ELR (cell line): ENCODE results near the gene DIO1.
A peak's percentile ranks its signal among the peaks of the same experiment; 100 is the strongest.

ENCODE experiments used
- DNase-seq: peaks from one replicate; pipeline ENCODE4 v3.0.0-alpha.2; 2015; ENCODE audit warnings: low read depth

DIO1 gene

DNA sequence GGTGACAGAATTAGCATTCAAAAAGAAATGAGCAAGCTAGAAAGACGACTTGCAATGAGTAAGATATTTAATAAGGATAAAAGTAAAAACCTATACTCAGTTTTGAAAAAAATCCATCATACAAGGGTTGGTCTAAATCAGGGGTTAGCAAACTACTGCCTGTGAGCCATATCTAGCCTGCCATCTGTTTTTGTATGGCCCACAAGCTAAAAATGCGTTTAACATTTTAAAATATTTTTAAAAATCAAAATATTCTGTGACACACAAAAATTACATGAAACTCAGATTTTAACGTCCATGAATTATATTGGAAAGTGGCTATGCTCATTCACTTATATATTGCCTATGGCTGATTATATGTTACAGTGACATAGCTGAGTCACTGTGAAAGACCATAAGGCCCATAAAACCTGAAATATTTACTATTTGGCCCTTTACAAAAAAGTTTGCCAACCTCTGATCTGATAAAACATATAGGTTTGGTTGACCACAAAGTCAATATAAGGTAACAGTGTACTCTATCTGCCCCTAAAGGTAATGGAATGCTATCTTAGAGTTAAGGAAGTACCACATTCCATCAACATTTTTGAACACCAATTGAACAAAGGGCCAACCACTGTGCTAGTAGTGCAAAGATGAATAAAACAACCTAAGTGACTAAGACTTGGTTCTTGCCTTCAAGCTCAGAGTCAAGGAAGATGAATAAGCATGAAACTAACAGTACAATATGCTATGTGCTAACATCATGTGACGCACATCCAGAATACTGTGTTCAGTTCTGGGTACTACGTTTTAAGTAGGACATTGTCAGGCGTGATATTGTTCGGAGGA lies 48.4 kb downstream of the DIO1 start:
- peak; percentile 60 for DNase-seq

DNA sequence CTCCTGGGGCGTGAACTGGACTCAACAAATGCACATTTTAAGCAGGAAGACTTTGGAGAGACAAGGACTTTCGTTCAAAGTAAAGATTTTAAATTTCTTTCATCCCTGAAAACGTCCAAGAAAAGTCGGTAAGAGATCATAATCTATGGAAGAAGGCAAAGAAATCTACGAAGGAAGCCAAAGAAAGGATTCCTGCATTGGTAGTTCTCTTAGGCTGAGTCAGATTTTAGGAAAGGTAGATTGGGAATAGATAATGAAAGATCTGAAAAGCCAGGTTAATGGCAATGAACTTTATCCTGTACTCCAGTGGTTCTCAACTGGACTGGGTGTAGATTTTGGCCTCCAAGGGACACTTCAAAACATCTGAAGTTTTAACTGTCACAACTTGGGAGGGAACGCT lies 49.1 kb downstream of the DIO1 start:
- DNase-seq: no peak

DNA sequence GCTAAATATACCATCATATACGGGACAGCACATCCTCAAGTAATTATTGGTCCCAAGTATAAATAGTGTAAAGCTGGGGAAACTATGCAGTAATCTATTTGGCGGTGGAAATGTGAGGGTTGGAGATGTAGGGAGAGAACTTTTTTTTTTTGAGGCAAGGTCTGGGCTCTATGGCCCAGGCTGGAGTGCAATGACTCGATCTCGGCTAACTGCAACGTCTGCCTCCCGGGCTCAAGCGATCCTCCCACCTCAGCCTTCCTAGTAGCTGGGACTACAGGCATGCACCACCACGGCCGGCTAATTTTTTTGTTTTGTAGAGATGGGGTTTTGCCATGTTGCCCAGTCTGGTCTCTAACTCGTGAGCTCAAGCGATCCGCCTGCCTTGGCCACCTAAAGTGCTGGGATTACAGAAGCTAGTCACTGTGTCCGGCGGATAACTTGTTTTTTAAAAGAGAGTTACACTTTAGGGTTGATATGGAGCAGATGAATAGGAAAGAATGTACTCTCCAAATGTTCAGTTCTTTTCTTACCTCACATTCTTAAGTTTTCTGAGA lies 49.6 kb downstream of the DIO1 start:
- DNase-seq: no peak

DNA sequence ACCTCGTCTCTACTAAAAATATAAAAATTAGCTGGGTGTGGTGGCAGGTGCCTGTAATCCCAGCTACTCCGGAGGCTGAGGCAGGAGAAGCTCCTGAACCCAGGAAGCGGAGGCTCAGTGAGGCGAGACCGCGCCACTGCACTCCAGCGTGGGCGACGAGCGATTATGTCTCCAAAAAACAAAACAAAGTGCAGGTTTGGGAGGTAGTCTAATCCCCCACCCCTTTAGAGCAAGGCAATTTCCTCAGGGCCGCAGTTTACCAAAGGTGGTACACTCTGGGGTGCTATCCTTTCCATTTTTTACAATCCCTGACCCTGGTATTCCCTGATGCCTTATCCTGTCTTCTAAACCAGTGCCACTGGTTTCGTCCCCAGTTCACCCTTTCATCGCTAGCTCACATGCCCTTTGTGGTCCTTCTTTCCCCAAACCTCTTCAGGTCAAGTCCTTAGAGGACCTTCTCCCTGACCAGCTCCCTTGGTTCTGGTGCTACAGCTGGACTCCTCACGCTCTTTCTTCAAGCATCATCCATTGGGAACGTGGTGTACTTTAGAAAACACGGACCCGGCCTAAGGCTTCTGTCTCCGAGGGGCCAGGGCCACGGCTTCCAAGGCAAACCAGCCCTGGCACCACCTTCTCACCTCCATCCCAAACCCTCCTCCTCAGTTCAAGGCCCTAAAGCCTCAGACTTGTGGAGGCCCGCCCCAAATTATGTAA lies 50.6 kb downstream of the DIO1 start:
- peak; percentile 36 for DNase-seq

DNA sequence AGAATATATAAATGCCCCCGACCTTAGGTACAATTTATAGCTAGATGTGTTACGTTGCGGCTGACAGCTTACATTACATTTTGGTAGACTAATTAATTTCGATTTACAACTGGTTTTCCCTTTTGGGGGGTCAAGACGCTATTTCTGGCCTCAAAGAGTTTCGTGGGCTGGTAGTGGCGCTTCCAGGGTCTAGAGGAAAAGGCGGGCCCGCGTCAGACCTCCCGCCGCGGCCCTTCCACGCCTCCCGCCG lies 51.1 kb downstream of the DIO1 start:
- no peak for DNase-seq

DNA sequence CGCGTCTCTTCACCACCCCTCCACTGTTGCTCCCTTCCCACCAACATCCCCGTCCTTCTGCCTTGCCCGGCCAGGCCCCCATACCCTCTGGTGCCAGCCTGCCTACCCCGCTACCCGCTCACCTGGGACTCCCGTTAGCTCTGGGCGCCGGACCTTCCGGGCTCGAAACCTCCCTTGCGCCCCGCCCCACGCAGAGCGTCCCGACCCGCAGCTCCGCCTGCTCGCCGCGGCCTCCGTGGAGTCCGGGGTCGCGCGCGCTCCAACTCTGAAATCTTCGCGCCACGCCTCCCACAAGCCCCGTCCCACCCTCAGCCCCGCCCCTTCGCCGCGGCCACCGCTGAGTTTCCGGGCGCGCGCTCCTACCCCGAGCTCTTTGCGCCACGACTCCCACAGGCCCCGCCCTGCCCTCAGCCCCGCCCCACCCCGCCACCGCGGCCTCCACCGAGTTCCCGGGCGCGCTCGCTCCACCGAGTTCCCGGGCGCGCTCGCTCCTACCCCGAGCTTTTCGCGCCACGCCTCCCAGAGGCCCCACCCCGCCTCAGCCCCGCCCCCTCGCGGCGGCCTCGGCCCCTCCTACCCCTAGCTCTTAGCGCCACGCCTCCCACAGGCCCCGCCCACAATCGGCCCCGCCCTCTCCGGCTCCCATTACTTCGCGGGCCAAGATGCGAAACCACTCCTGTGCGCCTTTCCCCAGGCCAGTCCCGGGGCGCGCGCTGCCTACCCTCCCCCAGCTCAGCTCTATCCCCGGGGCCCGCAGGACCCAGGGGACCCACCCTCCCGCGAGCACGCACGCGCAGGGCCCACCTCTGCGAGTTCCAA lies 51.7 kb downstream of the DIO1 start, which contains the start of gene IFT25:
Gene IFT25, minus strand, starts transcription at position 267 of the 819 bp plus-strand sequence. CDS start 5,617 bp downstream, outside the sequence.
- DNase-seq: peak; percentile 92

DNA sequence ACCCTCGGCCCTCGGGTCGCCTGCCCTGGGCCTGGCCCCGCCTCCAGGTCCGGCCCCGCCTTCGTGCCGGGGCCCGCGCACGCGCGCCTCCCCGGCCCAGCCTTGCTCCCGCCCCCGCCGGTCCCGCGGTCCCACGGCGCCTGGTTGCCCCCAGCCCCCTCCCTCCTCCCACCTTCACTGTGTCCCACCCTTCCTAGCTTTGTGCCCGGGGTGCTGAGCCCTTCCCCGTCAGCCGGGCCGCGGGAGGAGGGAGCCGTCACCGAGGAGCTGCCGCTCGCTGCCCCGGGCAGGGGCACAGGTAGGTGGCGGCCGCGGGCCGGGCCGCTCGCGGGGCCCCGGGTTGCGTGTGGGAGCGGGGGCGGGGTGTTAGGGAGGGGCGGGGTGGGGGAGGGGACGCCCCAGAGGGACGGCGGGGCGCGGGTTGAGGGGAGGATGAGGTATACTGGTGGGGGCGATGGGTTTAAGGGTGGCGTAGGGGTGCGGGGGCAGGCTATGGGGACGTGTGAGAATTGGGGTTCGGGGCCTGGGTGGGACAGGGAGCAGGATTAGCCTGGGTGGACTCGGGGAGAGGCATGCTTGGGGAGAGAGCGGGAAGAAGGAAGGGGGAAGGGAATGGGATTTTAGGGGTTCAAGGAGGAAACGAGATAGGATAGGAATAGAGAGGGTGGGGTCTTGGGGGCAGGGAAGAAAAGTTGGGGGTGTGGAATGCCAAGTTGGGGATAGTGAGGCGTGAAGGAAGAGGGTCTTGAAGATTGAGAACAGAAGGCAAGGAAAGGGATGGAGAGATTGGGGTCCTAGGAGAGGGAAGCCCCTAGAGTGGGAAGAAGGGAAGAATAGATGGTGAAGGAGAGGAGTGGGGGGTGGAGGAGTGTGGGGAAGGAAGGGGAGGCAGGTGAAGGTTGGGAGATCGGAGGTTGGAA lies 52.5 kb downstream of the DIO1 start, which contains the start of gene LRRC42:
Gene LRRC42, plus strand, starts transcription at position 99 of the 920 bp plus-strand sequence. CDS start 5,650 bp downstream, outside the sequence.
- DNase-seq: no peak

DNA sequence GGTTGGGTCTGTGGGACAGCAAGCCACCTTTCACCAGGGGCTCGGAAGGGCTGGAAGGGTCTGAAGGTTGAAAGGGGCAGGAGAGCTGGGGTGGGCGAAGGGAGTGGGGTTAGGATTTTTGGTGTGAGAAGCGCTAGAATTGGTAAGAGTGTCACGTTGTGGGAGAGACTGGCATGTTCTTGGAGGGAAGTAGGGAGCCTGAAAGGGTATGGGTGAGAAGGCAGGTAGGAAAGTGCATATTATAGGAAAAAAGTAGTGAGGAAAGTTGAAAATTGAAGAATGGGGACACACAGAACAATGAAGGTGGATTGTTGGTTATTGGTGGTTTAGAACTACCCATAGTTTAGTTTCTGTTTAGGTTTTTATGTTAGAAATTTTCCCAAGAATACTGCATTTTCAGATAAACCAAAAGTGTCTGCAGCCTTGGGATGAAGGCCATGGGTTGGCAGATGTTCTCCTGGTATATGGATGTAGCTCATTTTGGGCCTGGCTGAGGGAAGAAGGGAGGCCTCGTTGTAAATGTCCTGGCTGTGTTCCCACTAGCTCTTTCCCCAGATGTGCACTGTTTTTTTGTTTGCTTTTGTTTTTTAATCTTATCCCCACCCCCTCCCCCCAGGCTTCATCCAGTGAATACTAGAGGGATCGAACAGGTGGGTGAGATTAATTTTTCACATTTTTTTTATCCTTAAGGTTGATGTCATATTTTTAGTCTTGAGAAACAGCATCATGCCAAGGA lies 53.4 kb downstream of the DIO1 start:
- DNase-seq: no peak

DNA sequence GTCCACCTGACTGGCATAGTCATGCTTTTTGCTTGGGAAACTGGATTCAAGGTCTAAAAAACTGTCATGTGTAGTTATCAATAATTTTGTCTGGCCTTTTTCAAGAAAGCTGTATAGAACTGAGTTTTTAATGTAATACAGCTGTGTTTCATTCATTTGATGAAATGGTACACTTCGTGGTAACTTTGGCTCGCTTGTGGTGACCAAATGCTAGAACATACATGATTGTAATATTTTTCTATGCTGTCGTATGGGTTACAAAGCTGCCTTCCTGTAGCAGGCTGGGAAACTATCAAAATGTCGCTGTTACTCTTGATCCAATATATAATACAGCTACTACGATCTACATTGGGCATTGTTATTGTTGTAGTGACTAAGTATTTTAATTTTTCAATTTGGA lies 54.3 kb downstream of the DIO1 start:
- DNase-seq: no peak

DNA sequence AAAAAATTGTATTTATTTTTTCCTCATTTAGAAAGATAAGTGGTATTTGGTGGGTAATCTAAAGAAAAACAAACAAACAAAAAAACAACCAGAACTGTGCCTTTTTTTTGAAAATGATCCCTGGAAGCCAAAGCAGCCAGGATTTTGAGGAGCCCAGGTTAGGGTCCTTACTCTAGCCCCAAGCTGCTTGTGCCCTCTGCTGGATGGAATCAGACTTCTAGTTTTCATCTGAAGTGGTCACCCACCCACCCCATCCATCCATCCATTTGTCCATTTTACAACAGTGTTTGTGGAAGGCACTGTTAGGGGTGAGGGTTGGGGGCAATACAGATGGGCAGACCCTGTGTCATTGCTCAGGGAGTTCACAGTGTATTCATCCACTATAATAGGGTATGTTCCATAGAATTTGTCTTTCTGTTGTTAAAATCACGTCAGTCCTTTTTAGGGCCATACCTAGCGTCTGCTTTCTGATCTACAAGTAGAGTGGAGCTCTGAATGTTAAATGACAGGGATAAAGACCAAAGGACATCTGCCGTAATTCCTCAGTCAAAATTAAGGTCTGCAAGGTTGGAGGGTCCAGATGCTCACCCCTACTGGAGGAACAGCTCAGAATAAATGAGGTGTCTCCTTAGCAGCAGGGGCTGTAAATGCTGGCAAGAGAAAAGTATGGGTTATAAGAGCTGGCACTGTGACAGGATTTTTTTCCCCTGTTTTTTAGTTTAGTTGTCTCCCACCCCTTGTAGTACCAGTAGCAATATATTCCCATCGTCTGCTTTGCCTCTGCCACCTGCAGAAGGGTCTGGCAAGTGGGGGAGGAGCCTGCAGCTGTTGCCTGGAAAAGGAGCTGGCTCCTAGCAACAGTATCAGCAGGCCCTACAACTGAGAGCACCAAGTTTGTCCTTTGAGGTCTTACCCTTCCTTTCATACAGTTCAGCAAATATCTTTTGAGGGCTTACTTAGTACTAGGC lies 55.3 kb downstream of the DIO1 start:
- peak; percentile 66 for DNase-seq

DNA sequence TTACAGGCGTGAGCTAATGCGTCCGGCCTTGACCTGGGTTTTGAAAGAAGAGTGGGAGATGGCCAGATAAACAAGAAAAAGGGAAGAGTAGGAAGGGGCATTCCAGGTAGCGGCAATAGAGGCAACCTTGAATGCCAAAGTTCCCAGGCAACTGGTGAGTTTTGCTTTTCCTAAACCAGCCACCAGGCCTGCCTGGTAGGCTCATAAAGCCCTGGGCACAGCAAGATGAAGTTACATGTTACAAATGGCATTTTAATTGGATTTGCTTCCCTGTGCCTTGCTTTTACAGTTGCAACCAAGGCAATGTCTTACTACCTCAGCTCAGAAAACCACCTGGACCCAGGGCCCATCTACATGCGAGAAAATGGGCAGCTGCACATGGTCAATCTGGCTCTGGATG lies 57.7 kb downstream of the DIO1 start:
- DNase-seq: no peak

DNA sequence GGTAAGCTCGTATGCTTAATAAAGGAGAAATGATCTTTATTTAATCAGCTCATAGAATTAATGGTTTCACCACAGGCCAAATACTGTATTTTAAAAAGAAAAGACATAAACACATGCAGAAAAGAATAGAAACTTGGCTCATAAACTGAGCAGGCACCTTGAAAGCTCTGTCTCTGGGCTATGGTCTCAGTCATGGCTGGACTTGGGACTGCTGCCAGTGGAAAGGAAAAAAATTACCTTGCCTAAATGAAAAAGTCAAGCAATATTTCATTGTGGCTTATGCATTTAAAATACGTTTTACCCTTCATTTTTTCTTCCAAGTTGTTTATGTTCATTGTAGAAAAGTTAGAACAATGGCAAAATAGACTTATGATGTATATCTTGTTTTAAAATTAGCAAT lies 60.1 kb downstream of the DIO1 start:
- no peak for DNase-seq

DNA sequence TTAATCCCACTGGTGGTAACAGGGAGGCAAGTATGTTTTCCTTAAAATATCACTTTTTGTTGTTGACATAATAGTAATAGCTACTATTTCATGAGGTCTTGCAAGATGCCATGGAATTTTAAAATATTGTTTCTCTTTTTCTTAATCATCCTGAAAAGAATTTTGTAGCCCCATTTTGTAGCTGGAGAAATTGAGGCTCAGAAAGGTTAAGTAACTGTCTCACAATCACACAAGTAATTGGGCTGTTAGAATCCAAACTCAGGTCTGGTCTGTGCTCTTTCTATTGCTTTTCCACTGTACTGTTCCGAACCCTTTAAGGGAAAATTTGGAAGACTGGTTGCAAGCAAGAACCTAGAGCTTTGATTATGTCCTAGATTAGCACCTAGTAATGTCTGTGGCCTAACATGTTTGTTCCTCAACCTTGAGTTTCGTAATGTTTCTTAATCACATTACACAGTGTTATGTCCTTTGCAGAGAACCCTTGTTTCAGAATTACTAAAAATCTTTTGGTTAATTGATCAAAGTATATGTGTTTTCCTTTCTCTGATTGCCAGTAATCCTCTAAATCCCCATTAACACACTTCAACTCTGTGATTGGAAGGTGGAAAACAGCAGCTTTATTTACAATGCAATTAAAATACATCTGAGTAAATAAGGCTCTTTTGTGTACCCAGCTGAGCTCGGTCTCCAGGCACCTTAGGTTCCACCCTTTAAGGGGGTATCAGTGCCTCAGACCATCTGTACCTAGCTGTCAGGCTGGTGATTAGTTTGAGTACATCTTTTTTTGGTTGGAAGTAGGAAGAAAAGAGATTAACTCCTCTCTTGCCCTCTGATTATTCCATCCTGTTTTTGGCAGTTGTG lies 62.6 kb downstream of the DIO1 start:
- DNase-seq: peak; percentile 19

DNA sequence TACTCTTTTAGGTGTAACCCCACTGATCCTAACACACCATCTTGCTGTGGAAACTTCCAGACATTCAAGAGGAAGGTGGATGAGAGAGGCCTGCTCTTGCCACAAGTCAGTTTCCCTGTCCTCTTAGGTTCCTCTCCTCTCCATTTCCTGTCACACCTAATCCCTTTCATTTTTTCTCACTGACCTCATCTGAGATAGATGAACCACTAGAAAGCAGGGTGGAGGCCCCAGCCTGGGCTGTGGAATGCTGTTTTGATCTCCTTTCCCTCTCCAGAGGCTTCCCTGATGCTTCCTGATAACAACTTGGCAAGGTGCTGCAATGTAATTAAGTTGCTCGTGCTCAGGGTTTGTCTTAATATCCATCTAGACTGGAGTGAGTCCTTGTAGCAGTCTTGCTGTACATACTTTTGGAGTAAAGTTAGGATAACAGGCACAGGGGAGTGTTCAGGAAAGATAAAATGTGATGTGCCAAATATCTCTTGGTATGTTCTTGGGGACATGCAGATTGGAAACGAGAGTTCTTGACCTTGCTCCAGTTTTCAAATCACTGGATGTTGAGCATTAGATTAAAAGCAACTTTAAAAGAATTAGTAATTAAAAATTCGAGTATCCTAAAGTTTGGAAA lies 63.3 kb downstream of the DIO1 start:
- peak; percentile 80 for DNase-seq

DNA sequence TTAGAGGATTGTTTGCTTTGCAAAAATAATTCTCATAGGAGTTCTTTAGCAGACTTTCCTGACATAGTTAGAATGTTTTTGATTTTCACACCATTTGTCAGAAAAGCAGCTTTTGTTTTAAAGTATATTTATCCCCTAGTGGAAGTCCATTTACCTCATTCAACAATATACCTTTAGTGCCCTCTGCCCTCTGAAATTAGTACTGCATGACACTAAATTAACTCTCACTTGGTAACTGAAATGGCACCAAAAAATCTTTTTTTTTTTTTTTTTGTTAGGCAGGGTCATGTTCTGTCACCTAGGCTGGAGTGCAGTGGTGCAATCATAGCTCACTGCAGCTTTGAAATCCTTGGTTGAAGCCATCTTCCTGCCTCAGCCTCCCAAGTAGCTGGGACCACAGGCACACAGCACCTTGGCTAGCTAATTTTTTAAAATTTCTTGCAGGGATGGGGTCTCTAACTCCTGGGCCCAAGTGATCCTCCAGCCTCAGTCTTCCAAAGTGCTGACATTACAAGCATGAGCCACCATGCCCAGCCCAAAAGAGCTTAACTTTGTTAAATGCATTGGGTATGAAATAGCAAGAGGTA lies 65.8 kb downstream of the DIO1 start:
- DNase-seq: peak; percentile 66
